GM21825 (cell line): ENCODE results near the gene BGLAP.

Experiments
- ATAC-seq: cut with Tn5 transposase; IDR thresholded peaks from one replicate; pipeline ENCODE4 v1.9.1; 2021; ENCODE audit warnings: mild to moderate bottlenecking, moderate library complexity; ENCODE audit not compliant: unreplicated experiment

Gene BGLAP

GRCh38 chr1:156226116-156226538 is 15.9 kb upstream of the BGLAP start:
- ATAC-seq: peak; percentile 61

GRCh38 chr1:156226782-156227181 is 15.2 kb upstream of the BGLAP start:
- ATAC-seq: no peak

- no peak for ATAC-seq
These were observed 13.5 kb upstream of the BGLAP start for GRCh38 chr1:156228501-156228900.

GRCh38 chr1:156229809-156230472 is 12.0 kb upstream of the BGLAP start:
- no peak for ATAC-seq

- no peak for ATAC-seq
These were observed 11.5 kb upstream of the BGLAP start for GRCh38 chr1:156230473-156230837.

GRCh38 chr1:156232201-156232894 is 9.6 kb upstream of the BGLAP start:
- no peak for ATAC-seq

- no peak for ATAC-seq
These were observed 8.4 kb upstream of the BGLAP start for GRCh38 chr1:156233426-156234127.

- no peak for ATAC-seq
These were observed 5.8 kb upstream of the BGLAP start for GRCh38 chr1:156236164-156236563.

- ATAC-seq: no peak
These were observed 3.7 kb upstream of the BGLAP start for GRCh38 chr1:156238248-156238647.

- ATAC-seq: no peak
These were observed 623 bp upstream of the BGLAP start for GRCh38 chr1:156241311-156241811.

- ATAC-seq: no peak
These were observed 754 bp downstream of the BGLAP start for GRCh38 chr1:156242738-156243137.

GRCh38 chr1:156244126-156244525 is 2.1 kb downstream of the BGLAP start:
- no peak for ATAC-seq

- ATAC-seq: no peak
These were observed 2.7 kb downstream of the BGLAP start for GRCh38 chr1:156244712-156245111.

GRCh38 chr1:156245451-156246232 is 3.7 kb downstream of the BGLAP start:
- peak; percentile 45 for ATAC-seq

GRCh38 chr1:156246241-156246780 is 4.3 kb downstream of the BGLAP start:
- ATAC-seq: no peak

GRCh38 chr1:156246781-156247459 is 4.9 kb downstream of the BGLAP start:
- ATAC-seq: no peak

- ATAC-seq: no peak
These were observed 5.7 kb downstream of the BGLAP start, which contains the start of gene PAQR6 for GRCh38 chr1:156247460-156248322. Gene PAQR6, minus strand, starts transcription at chr1:156248056. Its CDS starts 1,325 bp downstream, at chr1:156246731.

GRCh38 chr1:156248323-156248683 is 6.3 kb downstream of the BGLAP start:
- no peak for ATAC-seq

- ATAC-seq: no peak
These were observed 7.6 kb downstream of the BGLAP start for GRCh38 chr1:156249593-156249992.
